Endothelial cell of umbilical vein (primary cell): ENCODE measurements around the gene ROBO2.

Source experiments
- EZH2 ChIP-seq: IDR thresholded peaks from 2 replicates; pipeline ENCODE4 v1.6.1; 2012; ENCODE audit warnings: borderline replicate concordance, low read depth, mild to moderate bottlenecking, moderate library complexity, low read length, inconsistent platforms; ENCODE audit not compliant: severe bottlenecking
- FOS ChIP-seq: IDR thresholded peaks from 2 replicates; pipeline ENCODE4 v1.6.1; 2011; ENCODE audit warnings: mild to moderate bottlenecking, low read length, moderate library complexity, borderline replicate concordance; ENCODE audit not compliant: insufficient read depth
- GATA2 ChIP-seq: IDR thresholded peaks from 2 replicates; pipeline ENCODE4 v1.7.0; 2011; ENCODE audit warnings: low read depth, mild to moderate bottlenecking, moderate library complexity, mixed read lengths, low read length; ENCODE audit not compliant: insufficient read length, insufficient read depth
- POLR2A ChIP-seq: IDR thresholded peaks from 2 replicates; pipeline ENCODE4 v1.6.1; 2012; ENCODE audit warnings: low read depth, mild to moderate bottlenecking, control low read depth, low read length
- POLR2AphosphoS5 ChIP-seq: IDR thresholded peaks from 2 replicates; pipeline ENCODE4 v1.6.1; 2012; ENCODE audit warnings: low read depth, mild to moderate bottlenecking, control low read depth, low read length, moderate library complexity; ENCODE audit not compliant: insufficient read depth
- TF ChIP-seq, protein P1 (sequence below), 2 donors: IDR thresholded peaks; 1 replicate in 1 of 2; 2 replicates in 1 of 2; pipeline ENCODE4 v1.5.1; 2011; ENCODE audit warnings: low read length in 2 of 2, mild to moderate bottlenecking in 2 of 2, moderate library complexity in 2 of 2, control low read depth in 1 of 2, inconsistent platforms in 1 of 2, low read depth in 1 of 2; ENCODE audit not compliant: insufficient read depth in 1 of 2; ENCODE audit errors: extremely low read depth in 1 of 2
- TF ChIP-seq, protein P2 (sequence below): IDR thresholded peaks from 2 replicates; pipeline ENCODE4 v1.6.1; 2011; ENCODE audit not compliant: insufficient read depth, insufficient read length

DNA sequence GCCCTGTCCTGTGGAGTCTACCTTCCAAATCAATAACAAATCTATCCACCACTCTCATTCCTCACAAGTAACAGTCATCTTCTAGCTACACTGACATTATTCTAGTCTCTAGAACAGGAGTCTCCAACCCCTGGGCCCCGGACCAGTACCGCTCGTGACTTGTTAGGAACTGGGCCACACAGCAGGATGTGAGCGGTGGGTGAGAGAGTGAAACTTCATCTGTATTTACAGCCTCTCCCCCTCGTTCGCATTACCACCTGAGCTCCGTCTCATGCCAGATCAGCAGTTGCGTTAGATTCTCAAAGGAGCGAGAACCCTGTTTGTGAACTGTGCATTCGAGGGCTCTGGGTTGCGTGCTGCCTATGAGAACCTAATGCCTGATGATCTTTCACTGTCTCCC is 31.9 kb downstream of the ROBO2 start:
- TF ChIP-seq, protein P1, sequence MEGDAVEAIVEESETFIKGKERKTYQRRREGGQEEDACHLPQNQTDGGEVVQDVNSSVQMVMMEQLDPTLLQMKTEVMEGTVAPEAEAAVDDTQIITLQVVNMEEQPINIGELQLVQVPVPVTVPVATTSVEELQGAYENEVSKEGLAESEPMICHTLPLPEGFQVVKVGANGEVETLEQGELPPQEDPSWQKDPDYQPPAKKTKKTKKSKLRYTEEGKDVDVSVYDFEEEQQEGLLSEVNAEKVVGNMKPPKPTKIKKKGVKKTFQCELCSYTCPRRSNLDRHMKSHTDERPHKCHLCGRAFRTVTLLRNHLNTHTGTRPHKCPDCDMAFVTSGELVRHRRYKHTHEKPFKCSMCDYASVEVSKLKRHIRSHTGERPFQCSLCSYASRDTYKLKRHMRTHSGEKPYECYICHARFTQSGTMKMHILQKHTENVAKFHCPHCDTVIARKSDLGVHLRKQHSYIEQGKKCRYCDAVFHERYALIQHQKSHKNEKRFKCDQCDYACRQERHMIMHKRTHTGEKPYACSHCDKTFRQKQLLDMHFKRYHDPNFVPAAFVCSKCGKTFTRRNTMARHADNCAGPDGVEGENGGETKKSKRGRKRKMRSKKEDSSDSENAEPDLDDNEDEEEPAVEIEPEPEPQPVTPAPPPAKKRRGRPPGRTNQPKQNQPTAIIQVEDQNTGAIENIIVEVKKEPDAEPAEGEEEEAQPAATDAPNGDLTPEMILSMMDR (IDR thresholded peaks at IDR 0.05; ENCODE audit: extremely low read depth in 1 of 2, insufficient read depth in 1 of 2, low read depth in 1 of 2, low read length in 2 of 2) = no peak
- no peak for TF ChIP-seq POLR2A
- TF ChIP-seq POLR2AphosphoS5 = no peak
- no peak for TF ChIP-seq EZH2
- TF ChIP-seq, protein P2, sequence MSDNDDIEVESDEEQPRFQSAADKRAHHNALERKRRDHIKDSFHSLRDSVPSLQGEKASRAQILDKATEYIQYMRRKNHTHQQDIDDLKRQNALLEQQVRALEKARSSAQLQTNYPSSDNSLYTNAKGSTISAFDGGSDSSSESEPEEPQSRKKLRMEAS = no peak
- no peak for TF ChIP-seq GATA2
- no peak for TF ChIP-seq FOS
